AG08395 (cell line): ENCODE results near the gene OR8B4.
"Not testable (repeated sequence)": the region's sequence is repeated elsewhere in the genome, so short reads cannot be mapped to it uniquely, and the experiment has no call there.

Experiments used
- DNase-seq: peaks from one replicate; pipeline ENCODE4 v3.0.0; 2012; ENCODE audit warnings: mixed read lengths, low spot score

Gene OR8B4

DNA sequence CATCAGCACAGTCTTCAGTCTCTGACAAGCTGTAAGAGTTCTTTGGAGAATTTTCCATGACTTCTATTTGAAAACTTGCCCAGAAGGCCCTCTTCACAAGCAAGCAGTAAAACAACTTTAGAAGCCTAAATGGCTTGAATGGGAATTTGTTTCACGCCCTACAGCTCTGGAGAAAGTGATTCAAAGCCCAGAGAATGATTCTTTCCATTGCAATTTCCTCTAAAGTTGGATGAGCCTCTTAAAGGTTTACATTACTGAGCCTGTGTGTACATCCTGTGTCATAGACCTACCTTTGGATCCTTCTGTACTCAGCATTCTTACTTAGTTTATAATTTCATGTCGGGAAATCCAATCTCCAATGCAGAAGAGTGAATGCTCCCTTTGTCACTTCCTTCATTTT, 19.1 kb downstream of the OR8B4 start:
- DNase-seq, result no peak

DNA sequence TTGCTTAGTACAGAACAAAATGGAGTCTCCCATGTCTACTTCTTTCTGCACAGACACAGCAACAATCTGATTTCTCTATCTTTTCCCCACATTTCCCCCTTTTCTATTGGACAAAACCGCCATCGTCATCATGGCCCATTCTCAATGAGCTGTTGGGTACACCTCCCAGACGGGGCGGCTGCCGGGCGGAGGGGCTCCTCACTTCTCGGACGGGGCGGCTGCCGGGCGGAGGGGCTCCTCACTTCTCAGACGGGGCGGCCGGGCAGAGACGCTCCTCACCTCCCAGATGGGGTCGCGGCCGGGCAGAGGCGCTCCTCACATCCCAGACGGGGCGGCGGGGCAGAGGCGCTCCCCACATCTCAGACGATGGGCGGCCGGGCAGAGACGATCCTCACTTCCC, 21.5 kb downstream of the OR8B4 start:
- not testable (repeated sequence) for DNase-seq

DNA sequence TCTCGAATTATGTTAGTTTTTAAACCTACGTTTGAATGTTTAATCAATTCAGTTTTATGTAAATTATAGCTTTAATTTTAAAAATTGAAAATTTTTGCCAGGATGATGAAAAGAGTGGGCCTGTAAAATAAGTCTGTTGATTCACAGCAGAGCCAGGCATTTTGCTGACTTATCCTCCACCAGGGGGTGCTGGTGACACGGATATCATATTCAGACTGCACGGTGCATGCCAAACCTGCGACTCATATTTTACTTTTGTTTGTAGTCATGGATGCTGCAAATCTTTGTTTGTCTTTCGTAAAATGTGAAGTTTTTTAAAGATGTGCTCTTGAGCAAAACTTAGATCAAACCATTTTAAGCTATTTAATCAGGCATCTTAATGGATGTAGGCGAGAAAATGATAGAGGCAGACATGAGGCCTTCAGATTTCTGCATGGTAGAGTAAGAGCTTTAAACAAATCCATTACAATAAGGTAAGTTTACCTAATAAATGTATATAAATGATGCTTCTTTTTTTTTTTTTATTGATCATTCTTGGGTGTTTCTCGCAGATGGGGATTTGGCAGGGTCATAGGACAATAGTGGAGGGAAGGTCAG, 22.2 kb downstream of the OR8B4 start:
- peak; percentile 74 for DNase-seq

DNA sequence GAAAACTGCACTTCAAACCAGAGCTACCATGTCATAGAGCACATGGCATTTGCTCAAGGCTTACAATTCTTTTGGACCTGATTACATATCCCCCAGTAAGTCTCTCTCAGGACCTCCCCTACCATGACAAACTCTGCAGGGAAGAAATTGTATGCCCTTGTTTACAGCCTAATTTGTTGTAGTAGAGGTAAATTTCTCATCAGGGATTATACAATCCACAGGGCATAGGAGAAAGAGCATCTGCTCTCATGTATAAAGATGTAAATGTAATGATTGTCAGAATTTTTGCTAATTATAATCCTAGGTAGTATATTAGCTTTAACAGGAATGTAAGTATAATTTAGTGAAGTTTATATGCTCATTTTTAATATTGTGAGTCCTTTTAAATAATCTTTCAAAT, 25.7 kb downstream of the OR8B4 start, which contains the start of gene OR8B3:
Gene OR8B3, minus strand, starts transcription at position 101 of the 400 bp plus-strand sequence. CDS start 1,673 bp downstream, outside the sequence.
- DNase-seq, result no peak

DNA sequence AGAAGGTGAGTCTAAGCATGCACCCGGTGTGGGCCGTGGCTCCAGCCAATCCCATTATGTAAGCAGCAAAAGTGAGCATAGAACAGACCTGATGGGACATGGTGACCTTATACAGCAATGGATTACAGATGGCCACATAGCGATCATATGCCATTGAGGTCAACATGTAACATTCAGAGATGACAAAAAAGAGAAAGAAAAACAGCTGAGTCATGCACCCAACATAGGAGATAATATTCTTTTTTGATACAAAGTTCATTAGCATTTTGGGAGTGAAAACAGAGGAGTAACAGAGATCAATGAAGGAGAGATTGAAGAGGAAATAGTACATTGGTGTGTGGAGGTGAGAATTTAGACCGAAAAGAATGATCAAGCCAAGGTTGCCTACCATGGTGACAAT, 27.8 kb downstream of the OR8B4 start:
- not testable (repeated sequence) for DNase-seq

DNA sequence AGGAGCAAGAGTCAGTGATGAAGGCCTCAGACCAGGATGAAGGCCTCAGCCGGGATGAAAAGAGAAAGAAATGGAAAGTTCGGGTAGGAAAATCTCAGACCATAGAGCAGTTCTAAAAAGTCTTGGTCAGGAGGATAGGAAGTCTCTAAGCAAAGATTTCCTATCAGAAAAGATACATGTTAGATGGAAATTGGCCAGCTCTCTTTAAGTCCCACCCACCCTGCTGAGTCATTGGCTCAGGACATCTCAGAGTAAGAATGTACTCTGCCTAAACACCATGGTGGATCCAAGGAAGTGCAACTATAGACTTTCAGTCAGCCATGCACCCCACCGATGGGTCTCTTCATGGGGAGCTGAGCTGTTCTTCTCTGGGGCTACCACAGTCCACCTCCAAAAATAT, 30.3 kb downstream of the OR8B4 start:
- DNase-seq, result no peak

DNA sequence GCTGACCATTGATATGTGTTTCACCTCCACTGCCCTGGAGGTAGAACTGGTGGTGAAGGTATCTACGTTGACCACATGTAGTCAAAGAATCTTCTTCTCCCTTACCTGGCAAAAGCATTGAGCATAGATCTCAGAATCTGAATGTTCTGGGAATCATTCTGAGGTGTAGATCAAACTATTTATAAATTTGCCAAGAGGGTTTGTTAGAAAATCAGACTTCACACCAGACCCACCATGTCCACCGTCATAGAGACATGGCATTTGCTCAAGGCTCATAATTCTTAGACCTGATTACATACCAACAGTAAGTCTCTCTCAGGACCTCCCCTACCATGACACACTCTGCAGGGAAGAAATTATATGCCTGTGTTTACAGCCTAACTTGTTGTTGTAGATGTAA, 40.3 kb downstream of the OR8B4 start, which contains the start of gene OR8B2:
Gene OR8B2, minus strand, starts transcription at position 101 of the 400 bp plus-strand sequence. CDS start 1,156 bp downstream, outside the sequence.
- no peak for DNase-seq

DNA sequence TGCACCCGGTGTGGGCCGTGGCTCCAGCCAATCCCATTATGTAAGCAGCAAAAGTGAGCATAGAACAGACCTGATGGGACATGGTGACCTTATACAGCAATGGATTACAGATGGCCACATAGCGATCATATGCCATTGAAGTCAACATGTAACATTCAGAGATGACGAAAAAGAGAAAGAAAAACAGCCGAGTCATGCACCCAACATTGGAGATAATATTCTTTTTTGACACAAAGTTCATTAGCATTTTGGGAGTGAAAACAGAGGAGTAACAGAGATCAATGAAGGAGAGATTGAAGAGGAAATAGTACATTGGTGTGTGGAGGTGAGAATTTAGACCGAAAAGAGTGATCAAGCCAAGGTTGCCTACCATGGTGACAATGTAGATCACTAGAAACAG, 41.8 kb downstream of the OR8B4 start:
- not testable (repeated sequence) for DNase-seq

DNA sequence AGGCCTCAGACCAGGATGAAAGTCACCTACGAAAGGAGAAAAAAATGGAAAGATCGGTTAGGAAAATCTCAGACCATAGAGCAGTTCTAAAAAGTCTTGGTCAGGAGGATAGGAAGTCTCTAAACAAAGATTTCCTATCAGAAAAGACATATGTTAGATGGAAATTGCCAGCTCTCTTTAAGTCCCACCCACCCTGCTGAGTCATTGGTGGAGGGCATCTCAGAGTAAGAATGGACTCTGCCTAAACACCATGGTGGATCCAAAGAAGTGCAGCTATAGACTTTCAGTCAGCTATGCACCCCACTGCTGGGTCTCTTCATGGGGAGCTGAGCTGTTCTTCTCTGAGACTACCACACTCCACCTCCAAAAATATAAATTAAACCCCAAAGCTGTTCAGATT, 44.1 kb downstream of the OR8B4 start:
- no peak for DNase-seq

DNA sequence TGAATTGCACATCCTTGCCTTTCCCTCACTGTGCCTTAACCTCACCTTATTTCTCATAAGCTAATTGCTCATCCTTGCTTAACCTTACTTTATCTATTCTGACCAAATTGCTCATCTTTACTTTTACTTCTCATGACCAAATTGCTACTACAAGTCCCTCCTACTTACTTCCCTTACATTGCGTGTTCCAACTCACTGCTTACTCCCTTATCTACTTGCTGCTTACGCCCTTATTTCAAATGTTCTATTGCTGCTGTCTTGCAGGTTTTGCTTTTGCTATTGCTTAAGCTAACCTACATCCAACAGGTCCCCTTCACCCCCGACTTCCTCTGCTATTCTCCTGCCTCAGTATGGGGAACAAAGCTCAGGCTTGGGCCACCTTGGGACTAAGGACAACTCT, 48.4 kb downstream of the OR8B4 start:
- DNase-seq, result no peak
